ENCODE measurements around the gene PTPRZ1. TPM values are rescaled to one million over a fixed set of nuclear protein-coding genes. Genes with fewer than 3 reads are reported as not detected.

The PTPRZ1 gene
- total and polyA plus RNA-seq, 4 experiments from 2014 or later = not detected

- Histone ChIP-seq H3K4me1 (ENCODE audit: insufficient read depth, low read length) (no peaks in the 10 kb centered on the region), H3K4me3 (ENCODE audit: low read length in 2 of 2) (no peak overlapping the region), H3K27ac (ENCODE audit: low read depth, low read length) (no peak overlapping the region), H3K36me3 (ENCODE audit: insufficient read depth, low read length) (no peaks in the 10 kb centered on the region), H3K9me3 (ENCODE audit: control insufficient read depth in 1 of 2, low read length in 2 of 2) (no peaks in the 10 kb centered on the region), H3K27me3 (ENCODE audit: insufficient read depth, low read length) (no peaks in the 10 kb centered on the region)
- Mint-ChIP-seq H3K4me3 (no peak overlapping the region), H3K27ac (no peak overlapping the region), H3K36me3 (no peaks in the 10 kb centered on the region), H3K4me1 (no peaks in the 10 kb centered on the region), H3K27me3 (no peaks in the 10 kb centered on the region), H3K9me3 (no peaks in the 10 kb centered on the region)
- POLR2A ChIA-PET (ENCODE audit: partially characterized antibody) = no interaction called here
- DNase-seq = peak in 4 of 5 donors; percentile 4 to 35 (median 8)
- intact Hi-C loops (cut with micrococcal nuclease) = no loop called here
- CTCF ChIA-PET (ENCODE audit: partially characterized antibody) = interaction anchor here (1.3 to 1.6 kb wide), 4 partner anchors 9 to 55 kb away, joined by 3 to 4 read pairs (median 4); no protein-coding TSS in a partner anchor
Measured at GRCh38 chr7:121994625-121995410, 121.9 kb downstream of the PTPRZ1 start.

GRCh38 chr7:122006687-122007086, 133.7 kb downstream of the PTPRZ1 start:
- Mint-ChIP-seq H3K4me1 (no peaks in the 10 kb centered on the region), H3K36me3 (no peaks in the 10 kb centered on the region), H3K4me3 (no peak overlapping the region), H3K9me3 (peaks cover 0 to 6% (median 0%) of the 10 kb centered on the region in 8 donors), H3K27ac (no peak overlapping the region), H3K27me3 (no peaks in the 10 kb centered on the region)
- no peaks in the 10 kb centered on the region for H3K27me3 ChIP-seq (ENCODE audit: insufficient read depth, low read length)
- H3K9me3 ChIP-seq (ENCODE audit: control insufficient read depth in 1 of 2, low read length in 2 of 2) = no peaks in the 10 kb centered on the region
- no peak for DNase-seq
- no peak overlapping the region for H3K4me3 ChIP-seq (ENCODE audit: low read length in 2 of 2)
- CTCF ChIA-PET (ENCODE audit: partially characterized antibody) = no interaction called here
- intact Hi-C loops (cut with micrococcal nuclease) = no loop called here
- no peak overlapping the region for H3K27ac ChIP-seq (ENCODE audit: low read depth, low read length)
- POLR2A ChIA-PET (ENCODE audit: partially characterized antibody) = no interaction called here
- no peaks in the 10 kb centered on the region for H3K36me3 ChIP-seq (ENCODE audit: insufficient read depth, low read length)
- H3K4me1 ChIP-seq (ENCODE audit: insufficient read depth, low read length) = no peaks in the 10 kb centered on the region

- no peaks in the 10 kb centered on the region for H3K4me1 ChIP-seq (ENCODE audit: insufficient read depth, low read length)
- H3K27me3 ChIP-seq (ENCODE audit: insufficient read depth, low read length) = no peaks in the 10 kb centered on the region
- H3K36me3 Mint-ChIP-seq = no peaks in the 10 kb centered on the region
- no peaks in the 10 kb centered on the region for H3K4me1 Mint-ChIP-seq
- no peak overlapping the region for H3K4me3 ChIP-seq (ENCODE audit: low read length in 2 of 2)
- H3K27ac ChIP-seq (ENCODE audit: low read depth, low read length) = no peak overlapping the region
- CTCF ChIA-PET (ENCODE audit: partially characterized antibody) = interaction anchor here (1.3 kb wide), 1 partner anchor 17 kb away, joined by 3 read pairs; no protein-coding TSS in a partner anchor
- no peaks in the 10 kb centered on the region for H3K36me3 ChIP-seq (ENCODE audit: insufficient read depth, low read length)
- intact Hi-C loops (cut with micrococcal nuclease) = no loop called here
- no peaks in the 10 kb centered on the region for H3K27me3 Mint-ChIP-seq
- H3K27ac Mint-ChIP-seq = no peak overlapping the region
- peaks cover 0 to 8% (median 0%) of the 10 kb centered on the region in 8 donors for H3K9me3 Mint-ChIP-seq
- DNase-seq = no peak
- no peak overlapping the region for H3K4me3 Mint-ChIP-seq
- H3K9me3 ChIP-seq (ENCODE audit: control insufficient read depth in 1 of 2, low read length in 2 of 2) = no peaks in the 10 kb centered on the region
- POLR2A ChIA-PET (ENCODE audit: partially characterized antibody) = no interaction called here
Measured at GRCh38 chr7:122010116-122010515, 137.2 kb downstream of the PTPRZ1 start.

DNA sequence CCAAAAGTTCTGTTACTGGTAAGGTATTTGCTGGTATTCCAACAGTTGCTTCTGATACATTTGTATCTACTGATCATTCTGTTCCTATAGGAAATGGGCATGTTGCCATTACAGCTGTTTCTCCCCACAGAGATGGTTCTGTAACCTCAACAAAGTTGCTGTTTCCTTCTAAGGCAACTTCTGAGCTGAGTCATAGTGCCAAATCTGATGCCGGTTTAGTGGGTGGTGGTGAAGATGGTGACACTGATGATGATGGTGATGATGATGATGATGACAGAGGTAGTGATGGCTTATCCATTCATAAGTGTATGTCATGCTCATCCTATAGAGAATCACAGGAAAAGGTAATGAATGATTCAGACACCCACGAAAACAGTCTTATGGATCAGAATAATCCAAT, 140.1 kb downstream of the PTPRZ1 start:
- H3K4me3 ChIP-seq (ENCODE audit: low read length in 2 of 2) = no peak overlapping the region
- no peaks in the 10 kb centered on the region for H3K36me3 Mint-ChIP-seq
- no peak for DNase-seq
- POLR2A ChIA-PET (ENCODE audit: partially characterized antibody) = no interaction called here
- intact Hi-C loops (cut with micrococcal nuclease) = no loop called here
- H3K27ac Mint-ChIP-seq = no peak overlapping the region
- CTCF ChIA-PET (ENCODE audit: partially characterized antibody) = no interaction called here
- H3K4me1 Mint-ChIP-seq = no peaks in the 10 kb centered on the region
- H3K36me3 ChIP-seq (ENCODE audit: insufficient read depth, low read length) = no peaks in the 10 kb centered on the region
- H3K4me1 ChIP-seq (ENCODE audit: insufficient read depth, low read length) = no peaks in the 10 kb centered on the region
- H3K9me3 ChIP-seq (ENCODE audit: control insufficient read depth in 1 of 2, low read length in 2 of 2) = no peaks in the 10 kb centered on the region
- no peaks in the 10 kb centered on the region for H3K27me3 Mint-ChIP-seq
- H3K4me3 Mint-ChIP-seq = no peak overlapping the region
- H3K27me3 ChIP-seq (ENCODE audit: insufficient read depth, low read length) = no peaks in the 10 kb centered on the region
- H3K27ac ChIP-seq (ENCODE audit: low read depth, low read length) = no peak overlapping the region
- peaks cover 0 to 8% (median 0%) of the 10 kb centered on the region in 8 donors for H3K9me3 Mint-ChIP-seq

- no peak overlapping the region for H3K27ac Mint-ChIP-seq
- H3K27ac ChIP-seq (ENCODE audit: low read depth, low read length) = no peak overlapping the region
- no peaks in the 10 kb centered on the region for H3K27me3 Mint-ChIP-seq
- H3K27me3 ChIP-seq (ENCODE audit: insufficient read depth, low read length) = no peaks in the 10 kb centered on the region
- POLR2A ChIA-PET (ENCODE audit: partially characterized antibody) = no interaction called here
- H3K36me3 ChIP-seq (ENCODE audit: insufficient read depth, low read length) = no peaks in the 10 kb centered on the region
- no peaks in the 10 kb centered on the region for H3K36me3 Mint-ChIP-seq
- CTCF ChIA-PET (ENCODE audit: partially characterized antibody) = no interaction called here
- DNase-seq = no peak
- H3K4me3 Mint-ChIP-seq = no peak overlapping the region
- H3K4me3 ChIP-seq (ENCODE audit: low read length in 2 of 2) = no peak overlapping the region
- H3K9me3 ChIP-seq (ENCODE audit: control insufficient read depth in 1 of 2, low read length in 2 of 2) = no peaks in the 10 kb centered on the region
- no peaks in the 10 kb centered on the region for H3K4me1 Mint-ChIP-seq
- no peaks in the 10 kb centered on the region for H3K4me1 ChIP-seq (ENCODE audit: insufficient read depth, low read length)
- peaks cover 0 to 5% (median 0%) of the 10 kb centered on the region in 8 donors for H3K9me3 Mint-ChIP-seq
- intact Hi-C loops (cut with micrococcal nuclease) = no loop called here
Measured at GRCh38 chr7:122013630-122014029, 140.7 kb downstream of the PTPRZ1 start.

- Histone ChIP-seq H3K27me3 (ENCODE audit: insufficient read depth, low read length) (no peaks in the 10 kb centered on the region), H3K4me1 (ENCODE audit: insufficient read depth, low read length) (no peaks in the 10 kb centered on the region), H3K36me3 (ENCODE audit: insufficient read depth, low read length) (no peaks in the 10 kb centered on the region), H3K9me3 (ENCODE audit: control insufficient read depth in 1 of 2, low read length in 2 of 2) (no peaks in the 10 kb centered on the region), H3K4me3 (ENCODE audit: low read length in 2 of 2) (no peak overlapping the region), H3K27ac (ENCODE audit: low read depth, low read length) (no peak overlapping the region)
- intact Hi-C loops (cut with micrococcal nuclease) = no loop called here
- no peaks in the 10 kb centered on the region for H3K4me1 Mint-ChIP-seq
- ChIA-PET CTCF (ENCODE audit: partially characterized antibody) (no interaction called here), POLR2A (ENCODE audit: partially characterized antibody) (no interaction called here)
- DNase-seq = no peak
- H3K36me3 Mint-ChIP-seq = no peaks in the 10 kb centered on the region
- no peaks in the 10 kb centered on the region for H3K27me3 Mint-ChIP-seq
- no peak overlapping the region for H3K4me3 Mint-ChIP-seq
- H3K9me3 Mint-ChIP-seq = peaks cover 0 to 5% (median 0%) of the 10 kb centered on the region in 8 donors
- H3K27ac Mint-ChIP-seq = no peak overlapping the region
Measured at GRCh38 chr7:122014697-122015096, 141.7 kb downstream of the PTPRZ1 start.

- no peaks in the 10 kb centered on the region for H3K36me3 Mint-ChIP-seq
- H3K4me3 Mint-ChIP-seq = no peak overlapping the region
- no peak overlapping the region for H3K27ac Mint-ChIP-seq
Measured at GRCh38 chr7:122018032-122018431, 145.1 kb downstream of the PTPRZ1 start.

More at GRCh38 chr7:122018032-122018431, 145.1 kb downstream of the PTPRZ1 start:
- H3K27me3 ChIP-seq (ENCODE audit: insufficient read depth, low read length) = no peaks in the 10 kb centered on the region
- intact Hi-C loops (cut with micrococcal nuclease) = no loop called here
- no peak overlapping the region for H3K27ac ChIP-seq (ENCODE audit: low read depth, low read length)
- no peaks in the 10 kb centered on the region for H3K9me3 Mint-ChIP-seq
- CTCF ChIA-PET (ENCODE audit: partially characterized antibody) = no interaction called here
- no peaks in the 10 kb centered on the region for H3K36me3 ChIP-seq (ENCODE audit: insufficient read depth, low read length)
- H3K4me3 ChIP-seq (ENCODE audit: low read length in 2 of 2) = no peak overlapping the region
- no peaks in the 10 kb centered on the region for H3K4me1 ChIP-seq (ENCODE audit: insufficient read depth, low read length)
- no peaks in the 10 kb centered on the region for H3K27me3 Mint-ChIP-seq
- no peaks in the 10 kb centered on the region for H3K4me1 Mint-ChIP-seq
- POLR2A ChIA-PET (ENCODE audit: partially characterized antibody) = no interaction called here
- H3K9me3 ChIP-seq (ENCODE audit: control insufficient read depth in 1 of 2, low read length in 2 of 2) = no peaks in the 10 kb centered on the region
- no peak for DNase-seq
